IPS-18c (cell line): ENCODE data around the gene TGM2.

Experiments
- H3K4me3 ChIP-seq: 2 replicates; pipeline ENCODE4 v1.7.0; 2013; ENCODE audit warnings: low read depth, mild to moderate bottlenecking, low read length, moderate library complexity; ENCODE audit not compliant: insufficient read depth
- H3K9me3 ChIP-seq: one replicate; pipeline ENCODE4 v1.6.1; 2013; ENCODE audit warnings: mild to moderate bottlenecking, low read length, moderate library complexity; ENCODE audit not compliant: control insufficient read depth, insufficient read depth

TGM2 gene

GRCh38 chr20:38143646-38144554 lies 21.2 kb downstream of the TGM2 start:
- Histone ChIP-seq H3K9me3 (no peaks in the 10 kb centered on the region), H3K4me3 (no peak overlapping the region)

- no peaks in the 10 kb centered on the region for H3K9me3 ChIP-seq
- no peak overlapping the region for H3K4me3 ChIP-seq
These were observed 21.8 kb downstream of the TGM2 start for GRCh38 chr20:38143238-38143645.

- Histone ChIP-seq H3K4me3 (no peak overlapping the region), H3K9me3 (no peaks in the 10 kb centered on the region)
These were observed 23.1 kb downstream of the TGM2 start for GRCh38 chr20:38141889-38142494.

- H3K4me3 ChIP-seq = no peak overlapping the region
- H3K9me3 ChIP-seq = no peaks in the 10 kb centered on the region
These were observed 23.7 kb downstream of the TGM2 start for GRCh38 chr20:38141204-38141888.

- Histone ChIP-seq H3K4me3 (no peak overlapping the region), H3K9me3 (no peaks in the 10 kb centered on the region)
These were observed 24.9 kb downstream of the TGM2 start for GRCh38 chr20:38139977-38140753.

- H3K4me3 ChIP-seq = no peak overlapping the region
- H3K9me3 ChIP-seq = no peaks in the 10 kb centered on the region
These were observed 25.7 kb downstream of the TGM2 start for GRCh38 chr20:38139156-38139912.

- H3K9me3 ChIP-seq = no peaks in the 10 kb centered on the region
- no peak overlapping the region for H3K4me3 ChIP-seq
These were observed 26.8 kb downstream of the TGM2 start for GRCh38 chr20:38138086-38138778.

GRCh38 chr20:38137441-38138037 lies 27.5 kb downstream of the TGM2 start:
- Histone ChIP-seq H3K9me3 (no peaks in the 10 kb centered on the region), H3K4me3 (no peak overlapping the region)

- H3K4me3 ChIP-seq = no peak overlapping the region
- H3K9me3 ChIP-seq = no peaks in the 10 kb centered on the region
These were observed 28.4 kb downstream of the TGM2 start for GRCh38 chr20:38136421-38137245.

- Histone ChIP-seq H3K9me3 (no peaks in the 10 kb centered on the region), H3K4me3 (no peak overlapping the region)
These were observed 29.2 kb downstream of the TGM2 start for GRCh38 chr20:38135651-38136420.

- H3K9me3 ChIP-seq = no peaks in the 10 kb centered on the region
- H3K4me3 ChIP-seq = no peak overlapping the region
These were observed 29.8 kb downstream of the TGM2 start for GRCh38 chr20:38135271-38135650.

GRCh38 chr20:38134427-38135270 lies 30.4 kb downstream of the TGM2 start:
- Histone ChIP-seq H3K9me3 (no peaks in the 10 kb centered on the region), H3K4me3 (no peak overlapping the region)

GRCh38 chr20:38133680-38134426 lies 31.2 kb downstream of the TGM2 start:
- no peak overlapping the region for H3K4me3 ChIP-seq

More at GRCh38 chr20:38133680-38134426, 31.2 kb downstream of the TGM2 start:
- no peaks in the 10 kb centered on the region for H3K9me3 ChIP-seq
